Measurements from ENCODE around the gene IFNL3.

- TF ChIP-seq, protein P1, sequence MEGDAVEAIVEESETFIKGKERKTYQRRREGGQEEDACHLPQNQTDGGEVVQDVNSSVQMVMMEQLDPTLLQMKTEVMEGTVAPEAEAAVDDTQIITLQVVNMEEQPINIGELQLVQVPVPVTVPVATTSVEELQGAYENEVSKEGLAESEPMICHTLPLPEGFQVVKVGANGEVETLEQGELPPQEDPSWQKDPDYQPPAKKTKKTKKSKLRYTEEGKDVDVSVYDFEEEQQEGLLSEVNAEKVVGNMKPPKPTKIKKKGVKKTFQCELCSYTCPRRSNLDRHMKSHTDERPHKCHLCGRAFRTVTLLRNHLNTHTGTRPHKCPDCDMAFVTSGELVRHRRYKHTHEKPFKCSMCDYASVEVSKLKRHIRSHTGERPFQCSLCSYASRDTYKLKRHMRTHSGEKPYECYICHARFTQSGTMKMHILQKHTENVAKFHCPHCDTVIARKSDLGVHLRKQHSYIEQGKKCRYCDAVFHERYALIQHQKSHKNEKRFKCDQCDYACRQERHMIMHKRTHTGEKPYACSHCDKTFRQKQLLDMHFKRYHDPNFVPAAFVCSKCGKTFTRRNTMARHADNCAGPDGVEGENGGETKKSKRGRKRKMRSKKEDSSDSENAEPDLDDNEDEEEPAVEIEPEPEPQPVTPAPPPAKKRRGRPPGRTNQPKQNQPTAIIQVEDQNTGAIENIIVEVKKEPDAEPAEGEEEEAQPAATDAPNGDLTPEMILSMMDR (IDR thresholded peaks at IDR 0.05) = no peak
- no peak for TF ChIP-seq EZH2 (IDR thresholded peaks at IDR 0.05)
- TF ChIP-seq EZH2phosphoT487 (IDR thresholded peaks at IDR 0.05) = no peak
Observed at GRCh38 chr19:39246951-39247669, 2.3 kb upstream of the IFNL3 start.
